ENCODE data around the gene NTN3.

DNA sequence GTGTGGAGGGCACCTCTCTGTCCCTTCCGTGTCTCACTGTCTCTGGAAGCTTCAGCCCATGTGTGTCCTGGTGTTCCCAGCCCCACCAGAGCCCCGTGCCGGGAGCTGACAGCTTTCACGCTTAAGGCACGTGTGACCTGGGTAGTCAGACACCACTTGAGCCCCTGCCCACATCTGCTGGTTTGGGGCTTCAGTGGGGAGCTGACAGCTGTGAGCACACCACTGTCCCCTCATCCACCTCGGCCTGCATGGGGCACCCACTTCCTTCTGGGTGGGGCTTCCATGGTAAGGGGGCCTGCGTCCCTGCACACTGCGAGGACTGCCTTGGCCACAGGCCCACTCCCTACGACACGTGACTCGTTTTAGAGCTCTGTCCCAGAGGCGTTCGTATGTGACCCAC lies 13.8 kb upstream of the NTN3 start:
- TF ChIP-seq GATA2 (IDR thresholded peaks at IDR 0.05; ENCODE audit: low read depth, low read length) (no peak), GATA3 (IDR thresholded peaks at IDR 0.05; ENCODE audit: low read depth, low read length) (no peak)

Data from SH-SY5Y (cell line).